Liver (tissue), 2 donors: Measurements from ENCODE around the gene NCKAP5L.

Experiments
- YY1 ChIP-seq: IDR thresholded peaks from 2 replicates; pipeline ENCODE4 v1.6.1; 2016; ENCODE audit warnings: antibody characterized with exemption, mild to moderate bottlenecking
- TF ChIP-seq, protein P1 (sequence below): fragments of 150-350 bp; IDR thresholded peaks from 2 replicates; pipeline ENCODE4 v1.5.1; 2017; ENCODE audit warnings: improper control_type of control experiment, low read depth, low read length; ENCODE audit not compliant: missing input control
- donor health status: healthy.

DNA sequence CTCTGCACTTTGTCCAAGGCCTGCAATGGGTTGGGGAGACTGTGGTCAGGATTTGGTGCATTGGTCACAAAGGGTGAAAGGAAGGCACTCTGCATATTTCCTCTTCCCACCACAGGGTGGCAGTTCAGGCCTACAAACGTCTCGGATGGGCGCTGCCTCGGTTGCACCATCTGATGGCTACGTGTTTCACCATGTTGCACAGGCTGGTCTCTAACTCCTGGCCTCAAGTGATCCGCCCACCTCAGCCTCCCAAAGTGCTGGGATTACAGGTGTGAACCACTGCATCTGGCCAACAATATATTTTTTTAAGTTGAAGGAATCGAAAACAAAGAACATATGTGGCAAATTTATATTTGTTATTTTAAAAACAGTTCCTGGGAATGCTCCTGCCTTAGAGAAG is 51.8 kb downstream of the NCKAP5L start:
- TF ChIP-seq, protein P1, sequence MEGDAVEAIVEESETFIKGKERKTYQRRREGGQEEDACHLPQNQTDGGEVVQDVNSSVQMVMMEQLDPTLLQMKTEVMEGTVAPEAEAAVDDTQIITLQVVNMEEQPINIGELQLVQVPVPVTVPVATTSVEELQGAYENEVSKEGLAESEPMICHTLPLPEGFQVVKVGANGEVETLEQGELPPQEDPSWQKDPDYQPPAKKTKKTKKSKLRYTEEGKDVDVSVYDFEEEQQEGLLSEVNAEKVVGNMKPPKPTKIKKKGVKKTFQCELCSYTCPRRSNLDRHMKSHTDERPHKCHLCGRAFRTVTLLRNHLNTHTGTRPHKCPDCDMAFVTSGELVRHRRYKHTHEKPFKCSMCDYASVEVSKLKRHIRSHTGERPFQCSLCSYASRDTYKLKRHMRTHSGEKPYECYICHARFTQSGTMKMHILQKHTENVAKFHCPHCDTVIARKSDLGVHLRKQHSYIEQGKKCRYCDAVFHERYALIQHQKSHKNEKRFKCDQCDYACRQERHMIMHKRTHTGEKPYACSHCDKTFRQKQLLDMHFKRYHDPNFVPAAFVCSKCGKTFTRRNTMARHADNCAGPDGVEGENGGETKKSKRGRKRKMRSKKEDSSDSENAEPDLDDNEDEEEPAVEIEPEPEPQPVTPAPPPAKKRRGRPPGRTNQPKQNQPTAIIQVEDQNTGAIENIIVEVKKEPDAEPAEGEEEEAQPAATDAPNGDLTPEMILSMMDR = peak; percentile 80
- TF ChIP-seq YY1 = no peak
